ENCODE data around the gene PGLYRP1. TPM values are rescaled to one million over a fixed set of nuclear protein-coding genes. Genes with fewer than 3 reads are reported as not detected.

PGLYRP1 gene
- total RNA-seq, 1 donor from 2014 or later: 0.54 TPM

- TF ChIP-seq CTCF (IDR thresholded peaks at IDR 0.05; ENCODE audit: unreplicated experiment): no peak
- H3K36me3 Mint-ChIP-seq (ENCODE audit: low read depth, unreplicated experiment): peaks cover 3% of the 10 kb centered on the region
- no peak overlapping the region for H3K27ac Mint-ChIP-seq (ENCODE audit: unreplicated experiment)
- H3K9me3 Mint-ChIP-seq (ENCODE audit: unreplicated experiment): no peaks in the 10 kb centered on the region
- H3K4me3 Mint-ChIP-seq (ENCODE audit: unreplicated experiment): no peak overlapping the region
- peaks cover 11% of the 10 kb centered on the region for H3K4me1 Mint-ChIP-seq (ENCODE audit: unreplicated experiment)
- H3K27me3 Mint-ChIP-seq (ENCODE audit: unreplicated experiment): peaks cover 20% of the 10 kb centered on the region
- DNase-seq (ENCODE audit: low spot score): no peak
Measured at GRCh38 chr19:46018729-46019251, 4.1 kb downstream of the PGLYRP1 start.

GRCh38 chr19:46017874-46018675, 4.8 kb downstream of the PGLYRP1 start:
- no peak overlapping the region for H3K27ac Mint-ChIP-seq (ENCODE audit: unreplicated experiment)
- H3K4me1 Mint-ChIP-seq (ENCODE audit: unreplicated experiment): peaks cover 11% of the 10 kb centered on the region
- H3K36me3 Mint-ChIP-seq (ENCODE audit: low read depth, unreplicated experiment): peaks cover 3% of the 10 kb centered on the region
- H3K27me3 Mint-ChIP-seq (ENCODE audit: unreplicated experiment): peaks cover 20% of the 10 kb centered on the region
- H3K9me3 Mint-ChIP-seq (ENCODE audit: unreplicated experiment): no peaks in the 10 kb centered on the region
- no peak overlapping the region for H3K4me3 Mint-ChIP-seq (ENCODE audit: unreplicated experiment)
- DNase-seq (ENCODE audit: low spot score): no peak
- TF ChIP-seq CTCF (IDR thresholded peaks at IDR 0.05; ENCODE audit: unreplicated experiment): no peak

- peaks cover 3% of the 10 kb centered on the region for H3K36me3 Mint-ChIP-seq (ENCODE audit: low read depth, unreplicated experiment)
- H3K27me3 Mint-ChIP-seq (ENCODE audit: unreplicated experiment): peaks cover 20% of the 10 kb centered on the region
- H3K27ac Mint-ChIP-seq (ENCODE audit: unreplicated experiment): no peak overlapping the region
- no peak for DNase-seq (ENCODE audit: low spot score)
- no peaks in the 10 kb centered on the region for H3K9me3 Mint-ChIP-seq (ENCODE audit: unreplicated experiment)
- H3K4me1 Mint-ChIP-seq (ENCODE audit: unreplicated experiment): peaks cover 11% of the 10 kb centered on the region
- peak; percentile 21 for TF ChIP-seq CTCF (IDR thresholded peaks at IDR 0.05; ENCODE audit: unreplicated experiment)
- H3K4me3 Mint-ChIP-seq (ENCODE audit: unreplicated experiment): peak overlapping the region; percentile 69
Measured at GRCh38 chr19:46017095-46017429, 5.8 kb downstream of the PGLYRP1 start.

GRCh38 chr19:46016426-46017094, 6.3 kb downstream of the PGLYRP1 start:
- peak; percentile 88 for DNase-seq (ENCODE audit: low spot score)
- H3K27ac Mint-ChIP-seq (ENCODE audit: unreplicated experiment): peak overlapping the region; percentile 42
- peaks cover 16% of the 10 kb centered on the region for H3K27me3 Mint-ChIP-seq (ENCODE audit: unreplicated experiment)
- peaks cover 11% of the 10 kb centered on the region for H3K4me1 Mint-ChIP-seq (ENCODE audit: unreplicated experiment)
- H3K9me3 Mint-ChIP-seq (ENCODE audit: unreplicated experiment): no peaks in the 10 kb centered on the region
- TF ChIP-seq CTCF (IDR thresholded peaks at IDR 0.05; ENCODE audit: unreplicated experiment): peak; percentile 80
- peaks cover 3% of the 10 kb centered on the region for H3K36me3 Mint-ChIP-seq (ENCODE audit: low read depth, unreplicated experiment)
- H3K4me3 Mint-ChIP-seq (ENCODE audit: unreplicated experiment): peak overlapping the region; percentile 69

All from endothelial cell (in vitro differentiated cells).